Erythroblast (primary cell): ENCODE measurements around the gene SIK3.

ENCODE experiments used
- GATA1 ChIP-seq: IDR thresholded peaks from 2 replicates; pipeline ENCODE4 v1.6.1; 2011; ENCODE audit warnings: low read depth, mild to moderate bottlenecking, control low read depth, low read length, moderate library complexity
- POLR2A ChIP-seq: IDR thresholded peaks from 2 replicates; pipeline ENCODE4 v1.6.1; 2011; ENCODE audit warnings: mild to moderate bottlenecking, low read length

DNA sequence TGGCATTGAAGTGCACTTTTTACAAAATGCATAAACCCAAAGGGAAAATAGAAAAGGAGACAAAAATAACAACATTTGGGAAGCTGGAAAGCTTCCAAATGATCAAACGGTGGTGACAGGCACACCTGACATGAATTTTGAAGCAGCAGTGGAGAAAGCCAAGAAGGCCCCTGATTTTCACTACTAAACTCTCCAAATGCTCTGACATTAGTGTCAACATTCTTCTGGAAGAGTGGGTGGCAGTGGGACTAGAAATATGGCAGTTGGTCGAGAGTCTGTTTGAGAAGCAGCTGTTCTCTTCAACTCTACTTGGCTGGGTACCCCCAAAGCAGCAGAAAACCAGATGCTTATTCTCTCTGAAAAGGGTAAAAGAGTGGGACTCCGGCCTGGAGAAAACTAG lies 294.2 kb downstream of the SIK3 start:
- TF ChIP-seq POLR2A (no peak), GATA1 (no peak)
